ENCODE data around the gene ERC2.

DNA sequence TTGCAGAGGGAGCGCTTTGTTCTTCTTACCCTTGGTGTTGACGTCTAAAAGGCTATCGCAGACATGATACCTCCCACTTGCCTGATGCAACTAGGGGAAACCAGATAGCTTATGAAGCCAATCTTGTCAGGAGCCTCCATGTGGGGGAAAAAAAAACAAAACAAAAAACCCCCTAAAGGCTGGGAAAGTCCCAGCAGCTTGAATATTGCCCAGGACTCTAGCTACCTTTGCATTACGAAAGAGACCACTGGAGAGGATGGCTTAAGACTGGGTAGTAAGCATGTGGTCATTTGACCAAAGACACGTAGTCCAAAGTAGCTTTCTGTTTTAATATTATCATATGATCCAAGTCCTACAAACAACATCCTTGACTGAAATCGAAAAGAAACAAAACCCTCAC lies 860.4 kb downstream of the ERC2 start:
- TF ChIP-seq, protein P1, sequence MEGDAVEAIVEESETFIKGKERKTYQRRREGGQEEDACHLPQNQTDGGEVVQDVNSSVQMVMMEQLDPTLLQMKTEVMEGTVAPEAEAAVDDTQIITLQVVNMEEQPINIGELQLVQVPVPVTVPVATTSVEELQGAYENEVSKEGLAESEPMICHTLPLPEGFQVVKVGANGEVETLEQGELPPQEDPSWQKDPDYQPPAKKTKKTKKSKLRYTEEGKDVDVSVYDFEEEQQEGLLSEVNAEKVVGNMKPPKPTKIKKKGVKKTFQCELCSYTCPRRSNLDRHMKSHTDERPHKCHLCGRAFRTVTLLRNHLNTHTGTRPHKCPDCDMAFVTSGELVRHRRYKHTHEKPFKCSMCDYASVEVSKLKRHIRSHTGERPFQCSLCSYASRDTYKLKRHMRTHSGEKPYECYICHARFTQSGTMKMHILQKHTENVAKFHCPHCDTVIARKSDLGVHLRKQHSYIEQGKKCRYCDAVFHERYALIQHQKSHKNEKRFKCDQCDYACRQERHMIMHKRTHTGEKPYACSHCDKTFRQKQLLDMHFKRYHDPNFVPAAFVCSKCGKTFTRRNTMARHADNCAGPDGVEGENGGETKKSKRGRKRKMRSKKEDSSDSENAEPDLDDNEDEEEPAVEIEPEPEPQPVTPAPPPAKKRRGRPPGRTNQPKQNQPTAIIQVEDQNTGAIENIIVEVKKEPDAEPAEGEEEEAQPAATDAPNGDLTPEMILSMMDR (IDR thresholded peaks at IDR 0.05): no peak
- TF ChIP-seq EP300 (IDR thresholded peaks at IDR 0.05): no peak
